ENCODE results near the gene MAMLD1.

Gene MAMLD1

DNA sequence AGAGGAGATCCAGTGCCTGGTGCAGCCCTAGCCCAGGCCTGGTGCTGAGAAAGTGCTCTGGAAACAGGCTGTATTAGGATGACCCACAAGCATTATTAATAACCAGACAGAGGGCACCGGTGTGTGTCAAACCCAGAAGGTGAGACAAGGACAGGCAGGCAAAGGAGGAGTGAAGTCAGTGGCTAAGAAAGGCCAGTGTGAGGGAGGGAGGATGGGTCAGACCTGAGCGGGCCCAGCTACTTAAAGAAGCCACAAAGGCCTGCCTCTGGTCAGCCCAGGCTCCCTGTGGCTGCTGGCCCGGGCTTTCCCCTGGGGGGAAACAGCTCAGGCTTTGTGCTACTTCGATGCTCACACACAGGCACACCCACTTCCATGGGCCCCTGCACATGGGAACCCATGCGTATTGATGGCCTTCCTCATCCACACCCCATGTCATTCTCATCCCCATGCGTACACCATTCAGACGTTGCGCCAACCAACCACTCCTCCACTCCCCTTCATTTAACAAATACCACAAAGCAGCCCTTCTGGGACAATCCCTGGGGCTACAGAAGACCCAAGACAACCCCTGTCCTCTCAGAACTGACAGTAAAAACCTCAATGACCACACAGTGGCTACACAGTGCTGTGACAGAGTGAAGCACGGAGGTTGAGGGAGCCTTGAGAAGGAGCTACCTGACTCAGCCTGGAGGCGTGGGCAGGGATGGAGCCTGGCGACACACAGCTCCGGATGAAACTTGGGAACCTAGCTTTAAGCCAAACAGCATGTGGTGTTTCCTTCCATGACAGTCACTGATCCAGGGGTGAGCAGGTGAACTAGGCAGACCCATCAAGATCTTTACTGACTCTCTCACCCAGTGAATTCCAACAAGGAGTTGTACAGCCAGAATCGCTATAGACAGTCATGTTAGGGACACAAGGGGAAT is 180.4 kb downstream of the MAMLD1 start:
- no peak for DNase-seq

DNA sequence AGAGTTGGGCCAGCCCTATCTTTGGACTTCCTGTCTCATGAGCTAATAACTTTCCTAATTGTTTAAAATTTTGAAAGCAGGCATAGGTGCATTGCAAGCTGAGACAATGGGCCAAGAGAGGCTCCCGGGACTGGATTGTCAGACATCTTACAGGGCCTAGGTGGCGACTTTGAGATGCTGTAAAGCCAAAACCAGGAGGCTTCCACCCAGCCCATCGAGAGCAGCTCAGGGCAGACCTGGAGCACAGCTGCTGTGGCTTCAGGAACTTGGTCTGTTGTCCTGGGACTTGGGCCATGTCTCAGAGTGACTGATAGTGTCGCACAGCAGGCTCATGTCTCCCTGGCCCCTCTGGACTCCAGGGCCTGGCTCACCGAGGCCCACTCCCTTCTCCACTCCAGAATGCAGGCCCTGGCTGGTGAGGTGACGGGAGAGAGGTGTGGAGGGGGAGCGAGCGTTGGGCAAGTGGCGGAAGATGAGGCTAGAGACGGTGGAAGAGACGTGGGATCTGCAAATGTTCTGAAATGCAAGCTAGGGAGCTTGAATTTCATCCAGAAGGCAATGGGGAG is 181.2 kb downstream of the MAMLD1 start:
- no peak for DNase-seq

DNA sequence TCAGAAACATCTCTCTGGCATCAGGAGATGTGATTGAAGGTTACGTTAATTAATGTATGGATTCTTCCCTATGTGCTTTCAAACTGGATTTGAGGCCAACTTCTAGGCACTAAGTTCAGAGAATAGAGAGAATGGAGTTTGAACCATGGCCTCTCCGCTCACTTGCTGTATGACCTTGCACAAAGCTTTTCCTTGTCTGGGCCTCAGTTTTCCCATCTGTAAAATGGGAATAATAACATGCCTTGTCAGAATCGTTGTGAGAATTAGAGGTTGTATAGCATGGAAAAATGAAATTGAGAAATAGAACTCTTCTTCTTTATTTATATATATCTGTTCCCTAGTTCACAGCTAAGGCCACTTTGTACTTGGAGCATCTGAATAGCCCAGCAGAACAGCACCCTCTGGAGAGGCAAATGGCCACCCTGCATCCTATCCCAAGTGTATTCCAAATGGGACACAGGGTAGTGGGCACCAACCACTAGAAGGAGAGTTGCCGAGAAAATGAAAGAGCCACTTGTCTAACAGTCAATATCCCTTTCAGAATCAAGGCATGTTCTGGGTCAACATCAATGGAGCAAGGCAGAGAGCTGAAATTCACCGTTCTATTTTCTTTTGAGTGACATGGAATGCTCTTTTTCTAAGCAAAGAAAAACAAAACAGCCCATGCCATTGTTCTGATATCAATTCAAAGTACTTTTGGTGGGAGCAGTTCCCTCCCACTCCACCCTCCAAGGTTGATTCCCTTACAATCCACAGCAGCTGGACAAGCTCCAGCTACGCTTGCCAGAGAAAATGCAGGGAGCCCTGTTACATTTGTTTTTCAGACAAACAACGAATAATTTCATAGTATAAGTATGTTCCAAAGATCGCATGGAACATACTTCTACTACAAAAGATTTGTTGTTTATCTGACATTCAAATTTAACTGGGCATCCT is 182.0 kb downstream of the MAMLD1 start:
- no peak for DNase-seq

DNA sequence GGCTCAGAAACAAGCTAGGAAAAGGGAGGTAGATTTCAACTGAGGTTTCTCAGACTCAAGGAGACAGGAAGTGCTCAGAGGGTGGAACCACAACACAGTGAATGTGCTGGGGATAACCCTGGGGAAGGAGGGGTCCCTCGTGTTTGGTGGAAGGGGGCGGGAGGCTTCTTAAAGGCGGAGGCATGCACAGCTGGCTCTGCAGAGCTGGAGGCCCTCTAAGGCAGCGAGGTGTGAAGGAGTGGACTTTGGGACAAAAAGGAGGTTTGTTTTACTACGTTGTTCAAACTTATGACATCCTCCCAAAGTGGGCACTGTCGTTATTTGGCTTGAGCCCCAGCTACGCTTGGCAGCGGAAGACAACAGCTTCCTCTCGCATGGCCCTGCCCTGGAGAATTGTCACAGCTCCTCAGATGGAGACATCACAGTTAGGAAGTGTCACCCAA is 183.6 kb downstream of the MAMLD1 start:
- DNase-seq: peak; percentile 18

DNA sequence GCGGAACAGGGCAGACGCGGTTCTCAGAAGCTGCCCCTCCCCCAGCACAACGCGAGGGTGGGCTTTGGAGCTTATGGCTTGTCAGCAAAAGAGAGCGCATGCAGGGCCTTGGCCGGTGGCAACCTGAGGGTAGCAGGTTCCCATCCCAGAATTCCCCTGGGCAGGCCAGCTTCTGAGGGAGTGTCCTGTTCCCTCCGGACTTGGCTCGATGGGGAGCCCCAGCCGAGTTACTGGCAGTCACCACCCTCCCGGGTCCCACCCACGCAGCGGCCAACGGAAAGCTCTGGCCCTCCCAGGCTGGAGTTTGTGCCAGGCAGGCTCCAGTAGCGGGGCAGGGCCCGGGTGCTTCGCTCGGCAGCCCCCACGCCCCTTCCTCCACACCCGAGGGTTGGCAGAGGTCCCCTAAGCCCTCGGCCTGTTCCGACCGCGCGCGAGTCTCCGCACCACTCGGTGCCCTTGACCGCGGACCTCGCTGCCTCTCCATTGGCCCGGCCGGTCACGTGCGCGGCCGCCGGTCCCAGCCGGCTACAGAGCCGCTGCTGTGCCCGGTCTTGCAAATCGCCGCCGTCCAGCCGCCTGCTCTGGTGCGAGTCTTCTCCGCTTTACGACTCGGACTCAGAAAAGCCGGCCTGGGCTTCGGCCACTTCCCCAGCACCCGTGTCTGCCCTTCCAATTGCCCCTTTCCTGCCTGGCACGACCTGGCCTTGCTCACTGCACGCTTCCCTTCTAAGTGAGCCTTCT is 184.4 kb downstream of the MAMLD1 start:
- peak; percentile 17 for DNase-seq

DNA sequence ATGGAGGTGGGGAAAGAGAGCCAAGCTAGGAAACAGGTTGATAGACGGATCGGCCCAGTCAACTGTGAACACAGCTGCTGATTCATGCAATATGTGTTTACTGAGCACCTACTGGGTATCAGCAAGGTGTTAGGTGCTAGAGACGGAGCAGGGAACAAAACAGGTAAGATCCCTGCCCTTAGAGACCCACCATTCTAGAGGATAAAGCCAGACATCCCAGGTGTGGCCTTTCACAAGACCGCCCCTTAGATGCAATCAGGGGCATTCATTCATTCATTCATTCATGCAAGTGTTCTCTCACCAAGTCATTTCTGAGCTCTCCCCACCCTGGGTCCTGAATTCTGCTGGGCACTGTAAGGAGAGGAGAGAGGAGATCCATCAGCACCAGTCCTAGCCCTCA is 185.1 kb downstream of the MAMLD1 start:
- DNase-seq: no peak

DNA sequence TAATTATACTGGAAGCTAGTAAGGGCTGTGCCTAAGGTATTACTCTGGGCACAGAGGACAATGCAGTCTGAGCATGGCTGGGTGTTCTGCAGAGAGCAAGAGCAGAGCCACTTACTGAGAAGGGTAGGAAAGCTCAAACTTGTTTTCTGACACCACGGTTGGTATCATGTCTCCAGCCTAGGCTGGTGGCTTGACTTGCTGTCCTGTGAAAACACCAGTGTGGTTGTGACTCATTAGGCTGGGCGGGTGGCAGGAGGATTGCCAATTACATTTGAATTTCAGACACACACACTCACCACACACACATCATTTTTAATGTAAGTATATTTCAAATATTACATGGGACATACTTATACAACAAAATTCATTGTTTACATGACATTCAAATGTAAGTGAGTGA is 185.6 kb downstream of the MAMLD1 start:
- peak; percentile 15 for DNase-seq

DNA sequence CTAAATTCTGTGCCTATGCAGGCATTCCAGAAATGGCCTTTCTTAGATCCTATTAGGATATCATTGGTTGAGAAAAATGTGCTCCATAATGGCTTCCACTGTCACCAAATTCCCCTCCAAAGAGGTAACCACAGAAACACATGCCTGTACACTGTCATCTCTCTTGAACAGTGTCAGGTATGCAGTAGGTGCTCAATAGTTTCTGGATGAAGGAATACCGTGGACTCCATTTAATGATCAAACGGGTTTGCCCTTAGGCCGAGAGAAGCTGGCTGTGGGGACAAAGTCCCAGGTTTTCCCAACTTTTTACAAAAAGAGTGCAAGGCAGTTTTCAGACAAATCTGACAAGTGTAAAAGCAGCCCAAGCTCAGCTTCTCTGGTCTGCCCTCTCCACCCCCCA is 188.8 kb downstream of the MAMLD1 start:
- DNase-seq: no peak

DNA sequence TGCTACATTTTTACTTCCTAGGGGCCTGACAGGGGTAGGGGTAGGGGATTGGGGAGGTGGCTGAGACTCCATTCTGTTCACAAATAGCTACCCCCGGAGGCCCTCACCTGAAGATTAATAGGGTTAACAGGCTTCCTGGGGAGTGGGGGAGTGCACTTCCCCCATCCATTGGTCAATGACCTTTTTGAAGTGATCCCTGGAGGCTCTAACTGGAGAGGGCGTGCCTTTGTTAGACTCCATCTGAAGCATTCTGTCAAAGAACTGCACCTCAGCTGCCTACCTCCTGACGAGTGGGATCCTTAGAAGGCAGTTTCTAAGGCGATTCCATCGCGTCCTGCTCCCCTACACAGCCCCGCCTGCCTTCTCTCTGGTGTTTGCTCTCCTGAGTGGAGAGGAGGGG is 195.3 kb downstream of the MAMLD1 start:
- no peak for DNase-seq
